Stomach (tissue), 9 donors: ENCODE data around the gene FBXL14. TPM values are rescaled to one million over a fixed set of nuclear protein-coding genes. Genes with fewer than 3 reads are reported as not detected.

Source experiments
- DNase-seq, 2 donors: peaks; one replicate each; pipeline versions ENCODE4 v3.0.0 to v3.0.0-alpha.2; 2013 to 2019
- H3K27ac ChIP-seq, 5 donors: fragments of 200-600 bp in 4 of 5; sonication (generic) in 4 of 5; one replicate each; pipeline ENCODE4 v1.5.1; 2013 to 2019; ENCODE audit warnings: mild to moderate bottlenecking in 1 of 5, moderate library complexity in 1 of 5
- H3K27me3 ChIP-seq, 3 donors: fragments of 200-600 bp; sonication (generic); one replicate each; pipeline ENCODE4 v1.5.1; 2017 to 2019; ENCODE audit warnings: mixed run types in 1 of 3
- H3K36me3 ChIP-seq, 4 donors: fragments of 200-600 bp; sonication (generic); 1 replicate in 3 of 4; 2 replicates in 1 of 4; pipeline ENCODE4 v1.5.1; 2016 to 2019
- H3K4me1 ChIP-seq, 4 donors: fragments of 200-600 bp; sonication (generic); one replicate each; pipeline ENCODE4 v1.5.1; 2016 to 2019
- H3K4me3 ChIP-seq, 4 donors: fragments of 200-600 bp; sonication (generic) in 3 of 4; one replicate each; pipeline ENCODE4 v1.5.1; 2016 to 2019; ENCODE audit warnings: mild to moderate bottlenecking in 1 of 4
- H3K9me3 ChIP-seq, 4 donors: fragments of 200-600 bp; sonication (generic); one replicate each; pipeline ENCODE4 v1.5.1; 2016 to 2019
- EP300 ChIP-seq: sonication (generic); formaldehyde crosslinking; IDR thresholded peaks from one replicate; pipeline ENCODE4 v1.6.1; 2017; ENCODE audit warnings: antibody characterized with exemption
- POLR2A ChIP-seq, 4 donors: fragments of 450-650 bp; IDR thresholded peaks; one replicate each; pipeline ENCODE4 v1.6.1; 2016; ENCODE audit warnings: antibody characterized with exemption in 4 of 4, control low read depth in 2 of 4, mild to moderate bottlenecking in 1 of 4, moderate library complexity in 1 of 4
- POLR2AphosphoS5 ChIP-seq, 3 donors: sonication (generic); formaldehyde crosslinking; IDR thresholded peaks; one replicate each; pipeline ENCODE4 v1.6.1; 2016; ENCODE audit warnings: antibody characterized with exemption in 3 of 3
- WGBS, 5 donors: extraction: QIAGEN DNeasy Blood & Tissue Kit in 3 of 5; methylation state at CpG; one replicate each; pipeline versions ENCODE4 v1.1.5 to v1.1.7; 2013 to 2018; 5-methylcytosine and 5-hydroxymethylcytosine counted together
- intact Hi-C: fragments of 100-400 bp; cut with DNase I; formaldehyde crosslinking; loops from one replicate; pipeline ENCODE4 v1.15.1; 2023; ENCODE audit warnings: low total_unique reads
- polyA plus RNA-seq, 3 donors: library from polyadenylated mRNA; stranded (reverse); fragments of 200-250 nt; gene quantifications; one replicate each; pipeline ENCODE4 v1.2.3, GENCODE V29; 2013
- total RNA-seq, 5 donors: library from RNA; depleted of rRNA; stranded (reverse); fragments of >200 nt; gene quantifications; one replicate each; pipeline versions ENCODE4 v1.1.0 to v1.2.3, GENCODE V29; 2014 to 2016
- TF ChIP-seq, protein P1 (sequence below), 7 experiments: fragments of 450-650 bp in 4 of 7; fragments of 200-600 bp in 3 of 7; sonication (generic) in 3 of 7; IDR thresholded peaks; one replicate each; pipeline ENCODE4 v1.5.1; 2016 to 2019; ENCODE audit warnings: antibody characterized with exemption in 7 of 7, control low read depth in 2 of 7, mild to moderate bottlenecking in 1 of 7
- donor health status: healthy with polysubstance abuse.
- donor health status: Bipolar disorder and iron deficiency.
- donor health status: healthy.

The FBXL14 gene
- total and polyA plus RNA-seq, 8 donors: 2.6 to 36.2 (median 7.9) TPM; not detected in 1

DNA sequence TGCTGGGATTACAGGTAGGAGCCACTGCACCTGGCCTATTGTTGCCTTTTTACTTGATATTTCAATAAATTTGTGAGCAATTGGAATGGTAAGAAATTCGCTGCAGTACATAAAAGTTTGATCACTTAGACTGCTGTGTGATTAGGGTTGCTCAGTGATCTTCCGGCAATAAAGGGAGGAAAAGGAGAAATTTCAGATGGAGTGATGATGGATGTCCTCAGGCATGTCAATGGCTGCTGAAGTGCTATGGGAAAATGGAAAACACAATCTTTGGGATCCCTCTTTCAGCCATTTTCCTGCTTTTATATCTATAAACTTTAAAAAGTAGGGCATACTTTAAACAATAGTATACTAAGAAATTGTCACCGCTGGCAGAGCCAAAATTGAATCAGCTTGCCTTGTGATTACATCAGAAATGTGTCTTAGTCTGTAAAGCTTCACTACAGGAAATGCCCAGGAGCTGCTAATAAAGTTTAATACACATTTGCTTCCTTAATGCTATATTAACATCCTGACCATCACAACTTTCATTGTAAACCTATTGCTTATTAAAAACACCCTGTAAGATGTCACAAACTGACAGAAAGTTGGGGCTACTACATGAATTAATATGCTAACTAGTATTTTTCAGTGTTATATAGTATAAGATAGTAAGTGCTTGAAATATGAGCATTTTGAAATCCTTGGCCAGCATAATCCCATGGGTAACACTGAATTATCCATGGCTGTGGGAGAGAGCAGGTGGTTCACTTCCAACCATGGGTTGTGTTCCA is 13.7 kb upstream of the FBXL14 start:
- TF ChIP-seq, protein P1, sequence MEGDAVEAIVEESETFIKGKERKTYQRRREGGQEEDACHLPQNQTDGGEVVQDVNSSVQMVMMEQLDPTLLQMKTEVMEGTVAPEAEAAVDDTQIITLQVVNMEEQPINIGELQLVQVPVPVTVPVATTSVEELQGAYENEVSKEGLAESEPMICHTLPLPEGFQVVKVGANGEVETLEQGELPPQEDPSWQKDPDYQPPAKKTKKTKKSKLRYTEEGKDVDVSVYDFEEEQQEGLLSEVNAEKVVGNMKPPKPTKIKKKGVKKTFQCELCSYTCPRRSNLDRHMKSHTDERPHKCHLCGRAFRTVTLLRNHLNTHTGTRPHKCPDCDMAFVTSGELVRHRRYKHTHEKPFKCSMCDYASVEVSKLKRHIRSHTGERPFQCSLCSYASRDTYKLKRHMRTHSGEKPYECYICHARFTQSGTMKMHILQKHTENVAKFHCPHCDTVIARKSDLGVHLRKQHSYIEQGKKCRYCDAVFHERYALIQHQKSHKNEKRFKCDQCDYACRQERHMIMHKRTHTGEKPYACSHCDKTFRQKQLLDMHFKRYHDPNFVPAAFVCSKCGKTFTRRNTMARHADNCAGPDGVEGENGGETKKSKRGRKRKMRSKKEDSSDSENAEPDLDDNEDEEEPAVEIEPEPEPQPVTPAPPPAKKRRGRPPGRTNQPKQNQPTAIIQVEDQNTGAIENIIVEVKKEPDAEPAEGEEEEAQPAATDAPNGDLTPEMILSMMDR (IDR thresholded peaks at IDR 0.05): no peak
- TF ChIP-seq EP300 (no peak), POLR2AphosphoS5 (IDR thresholded peaks at IDR 0.05) (no peak), POLR2A (IDR thresholded peaks at IDR 0.05) (no peak)
- Histone ChIP-seq H3K4me1 (peaks cover 19 to 66% (median 54%) of the 10 kb centered on the region in 4 donors), H3K36me3 (no peaks in the 10 kb centered on the region), H3K27ac (peak overlapping the region in 4 of 5 donors; percentile 13 to 79 (median 66)), H3K27me3 (no peaks in the 10 kb centered on the region), H3K9me3 (no peaks in the 10 kb centered on the region), H3K4me3 (no peak overlapping the region)
- intact Hi-C loops: no loop called here
- DNase-seq: no peak
- 85 to 91% (median 89%) methylated on average over 3 of the region's 3 CpGs for WGBS, 5 donors

DNA sequence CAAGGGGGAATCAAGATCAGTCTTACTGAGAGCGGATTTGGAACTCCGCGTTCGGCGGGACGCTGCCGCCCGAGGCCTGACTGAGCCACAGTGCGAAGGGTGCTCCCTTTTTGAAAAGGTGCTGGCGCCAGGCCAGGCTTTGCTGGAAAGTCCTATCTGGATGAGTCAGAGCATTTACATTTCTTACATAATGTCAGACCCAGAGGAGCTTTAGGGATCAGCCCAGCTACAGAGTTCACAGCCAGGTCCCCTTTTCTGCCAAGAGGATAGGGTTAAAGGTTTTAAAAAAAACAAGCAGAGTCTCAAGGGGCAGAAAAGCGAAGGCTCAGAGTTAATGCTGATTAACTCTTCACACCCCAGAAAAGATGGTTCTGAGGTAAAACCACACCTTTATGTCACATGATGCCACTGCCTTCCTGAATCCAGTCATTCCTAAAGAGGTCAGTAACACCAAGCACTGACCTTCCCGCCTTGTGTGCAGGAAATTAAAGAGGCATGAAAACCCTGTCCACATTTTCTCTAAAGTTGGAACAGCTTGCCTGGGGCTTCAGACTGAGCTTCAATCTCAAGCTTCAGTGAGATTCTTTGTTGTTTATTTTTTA is 11.7 kb upstream of the FBXL14 start:
- 3 to 10% (median 6%) methylated on average over 12 of the region's 12 CpGs for WGBS, 5 donors
- TF ChIP-seq POLR2A (IDR thresholded peaks at IDR 0.05): no peak
- TF ChIP-seq EP300: no peak
- TF ChIP-seq, protein P1 (IDR thresholded peaks at IDR 0.05): no peak
- peak; percentile 27 to 86 (median 82) for TF ChIP-seq POLR2AphosphoS5 (IDR thresholded peaks at IDR 0.05)

DNA sequence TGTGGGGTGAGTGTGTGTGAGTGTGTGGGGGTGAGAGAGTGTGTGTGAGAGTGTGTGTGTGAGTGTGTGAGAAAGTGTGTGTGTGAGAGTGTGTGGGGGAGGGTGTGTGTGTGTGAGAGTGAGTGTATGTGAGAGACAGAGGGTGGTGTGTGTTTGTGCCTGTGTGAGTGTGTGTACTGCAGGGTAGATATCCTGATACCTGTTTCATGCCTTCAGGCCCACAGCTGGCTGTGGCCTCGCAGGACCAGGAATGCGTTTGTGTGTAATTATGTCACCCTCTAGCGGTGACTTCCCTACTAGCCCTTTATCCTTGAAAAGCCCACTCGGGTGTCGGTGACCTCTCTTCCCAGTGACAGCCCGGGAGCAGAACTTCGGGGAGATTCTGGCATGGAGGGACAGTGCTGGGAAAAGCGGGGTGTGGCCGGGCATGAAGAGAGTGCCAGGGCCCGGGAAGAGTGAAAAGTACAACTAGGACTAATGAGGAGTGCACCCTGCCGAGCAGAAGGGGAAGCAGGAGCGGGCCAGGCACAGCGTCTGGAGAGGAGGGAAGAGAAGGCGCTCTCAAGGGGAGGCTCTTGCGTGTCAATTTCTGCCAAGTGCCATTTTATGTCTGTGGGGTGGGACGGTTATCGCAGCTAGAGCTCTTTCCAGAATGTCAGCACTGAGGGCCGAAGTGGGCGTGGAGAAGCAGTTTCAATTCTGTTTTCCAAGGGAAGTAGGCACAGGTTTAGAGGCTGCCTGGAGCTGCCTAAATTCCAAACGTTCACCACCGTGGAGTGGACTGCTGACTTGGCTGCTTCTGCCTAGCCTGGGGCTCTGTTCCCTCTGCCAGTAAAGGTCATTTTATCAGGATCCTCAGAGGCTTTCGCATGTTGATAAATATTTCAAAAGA is 11.0 kb upstream of the FBXL14 start:
- Histone ChIP-seq H3K4me1 (peaks cover 15 to 63% (median 44%) of the 10 kb centered on the region in 4 donors), H3K4me3 (peak overlapping the region; percentile 44 to 46 (median 45))
- intact Hi-C loops: no loop called here

More for the DNA sequence above, 11.7 kb upstream of the FBXL14 start:
- Histone ChIP-seq H3K27ac (peak overlapping the region; percentile 82 to 92 (median 91)), H3K36me3 (no peaks in the 10 kb centered on the region), H3K9me3 (no peaks in the 10 kb centered on the region), H3K4me1 (peaks cover 19 to 68% (median 50%) of the 10 kb centered on the region in 4 donors), H3K27me3 (no peaks in the 10 kb centered on the region), H3K4me3 (peak overlapping the region; percentile 44 to 46 (median 45))
- peak; percentile 92 to 96 for DNase-seq
- intact Hi-C loops: no loop called here

More for the DNA sequence above, 11.0 kb upstream of the FBXL14 start:
- H3K36me3 ChIP-seq: no peaks in the 10 kb centered on the region
- DNase-seq: peak; percentile 73 to 94
- no peak for TF ChIP-seq POLR2A (IDR thresholded peaks at IDR 0.05)
- no peak for TF ChIP-seq EP300
- peak in 1 of 3 donors; percentile 59 for TF ChIP-seq POLR2AphosphoS5 (IDR thresholded peaks at IDR 0.05)
- TF ChIP-seq, protein P1 (IDR thresholded peaks at IDR 0.05): peak in 5 of 7 experiments; percentile 67 to 87 (median 82)
- WGBS, 5 donors: 1 to 5% (median 4%) methylated on average over 22 of the region's 22 CpGs
- no peaks in the 10 kb centered on the region for H3K27me3 ChIP-seq
- no peaks in the 10 kb centered on the region for H3K9me3 ChIP-seq
- peak overlapping the region; percentile 82 to 92 (median 91) for H3K27ac ChIP-seq
